Measurements from ENCODE around the gene CFAP300.

The CFAP300 gene

GRCh38 chr11:102047305-102047924 lies at the start of gene CFAP300:
CFAP300 (plus strand) TSS chr11:102047437; CDS start chr11:102047471, 34 bp downstream.
- no peak for DNase-seq (ENCODE audit: low read depth, low spot score)

DNA sequence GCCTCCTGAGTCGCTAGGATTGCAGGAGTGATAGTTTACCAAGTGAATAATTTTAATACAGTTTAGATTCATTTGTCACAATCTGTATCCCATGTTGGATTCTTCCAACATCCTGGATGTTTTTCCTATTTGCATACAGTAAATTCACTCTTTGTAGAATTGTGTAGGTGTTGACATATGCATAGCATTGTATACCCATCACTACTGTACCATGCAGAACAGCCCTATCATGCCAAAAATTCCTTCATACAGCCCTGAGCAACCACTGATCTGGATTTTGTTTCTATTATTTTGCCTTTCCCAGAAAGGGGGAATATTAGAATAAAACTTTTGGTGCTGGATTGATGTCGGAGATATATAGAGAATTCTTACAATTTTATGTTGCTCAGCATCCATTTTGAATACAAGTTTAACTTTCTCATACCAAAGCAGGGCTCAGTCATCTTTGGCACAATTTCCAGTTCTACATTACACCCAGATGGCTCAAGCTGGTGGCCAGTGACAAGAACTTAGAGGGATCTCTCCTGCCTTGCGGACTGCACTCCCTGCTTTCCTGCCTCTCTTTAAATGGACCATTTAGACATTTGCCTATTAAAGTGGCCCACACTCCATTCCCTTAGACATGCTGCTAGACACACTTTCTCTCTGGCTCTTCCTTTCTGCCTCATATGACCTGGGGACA lies 45.4 kb upstream of the CFAP300 start:
- no peak for DNase-seq (ENCODE audit: low read depth, low spot score)

GRCh38 chr11:102004220-102004619 lies 43.0 kb upstream of the CFAP300 start:
- no peak for DNase-seq (ENCODE audit: low read depth, low spot score)

DNA sequence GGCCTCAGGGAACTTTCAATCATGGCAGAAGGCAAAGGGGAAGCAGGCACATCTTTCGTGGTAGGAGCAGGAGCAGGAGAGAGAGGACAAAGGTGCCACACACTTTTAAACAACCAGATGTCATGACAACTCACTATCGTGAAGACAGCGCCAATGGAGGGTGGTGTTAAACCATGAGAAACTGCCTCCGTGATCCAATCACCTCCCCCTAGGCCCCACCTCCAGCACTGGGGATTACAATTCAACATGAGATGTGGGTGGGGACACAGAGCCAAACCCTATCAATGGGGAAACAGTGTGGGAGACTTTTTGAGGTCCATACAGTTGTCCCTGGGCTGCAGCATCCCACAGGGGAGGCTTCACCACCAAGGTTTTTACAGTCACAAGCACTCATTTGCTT lies 41.9 kb upstream of the CFAP300 start:
- no peak for DNase-seq (ENCODE audit: low read depth, low spot score)

DNA sequence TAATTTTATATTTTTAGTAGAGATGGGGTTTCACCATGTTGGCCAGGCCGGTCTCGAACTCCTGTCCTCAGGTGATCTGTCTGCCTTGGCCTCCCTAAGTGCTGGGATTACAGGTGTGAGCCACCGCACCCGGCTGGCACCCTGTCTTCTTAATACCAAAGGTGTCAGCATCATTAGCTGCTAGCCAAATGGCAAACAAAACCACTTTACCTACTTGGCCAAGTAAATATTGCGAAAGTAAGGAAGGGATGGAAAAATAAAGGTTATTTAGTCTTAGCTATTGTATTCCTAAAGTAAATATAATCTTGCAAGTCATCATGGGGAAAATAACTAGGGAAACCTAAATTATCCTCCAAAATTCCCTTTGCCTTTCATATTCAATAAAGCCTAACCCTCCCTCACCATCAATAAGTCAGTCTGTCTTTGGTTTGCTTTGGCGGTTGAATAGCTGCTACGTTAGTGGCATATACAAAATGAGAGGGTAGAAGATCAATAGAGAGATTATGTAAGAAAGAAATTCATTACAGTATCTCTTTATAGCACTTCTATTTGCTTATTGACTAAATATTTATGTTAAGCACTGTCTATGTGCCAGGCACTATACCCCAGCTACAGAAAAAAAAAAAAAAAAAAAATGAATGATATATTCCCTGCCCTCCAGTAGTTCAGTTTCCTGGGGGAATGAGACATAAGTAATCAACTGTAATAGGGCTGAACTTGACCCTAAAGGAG lies 40.2 kb upstream of the CFAP300 start:
- no peak for DNase-seq (ENCODE audit: low read depth, low spot score)

DNA sequence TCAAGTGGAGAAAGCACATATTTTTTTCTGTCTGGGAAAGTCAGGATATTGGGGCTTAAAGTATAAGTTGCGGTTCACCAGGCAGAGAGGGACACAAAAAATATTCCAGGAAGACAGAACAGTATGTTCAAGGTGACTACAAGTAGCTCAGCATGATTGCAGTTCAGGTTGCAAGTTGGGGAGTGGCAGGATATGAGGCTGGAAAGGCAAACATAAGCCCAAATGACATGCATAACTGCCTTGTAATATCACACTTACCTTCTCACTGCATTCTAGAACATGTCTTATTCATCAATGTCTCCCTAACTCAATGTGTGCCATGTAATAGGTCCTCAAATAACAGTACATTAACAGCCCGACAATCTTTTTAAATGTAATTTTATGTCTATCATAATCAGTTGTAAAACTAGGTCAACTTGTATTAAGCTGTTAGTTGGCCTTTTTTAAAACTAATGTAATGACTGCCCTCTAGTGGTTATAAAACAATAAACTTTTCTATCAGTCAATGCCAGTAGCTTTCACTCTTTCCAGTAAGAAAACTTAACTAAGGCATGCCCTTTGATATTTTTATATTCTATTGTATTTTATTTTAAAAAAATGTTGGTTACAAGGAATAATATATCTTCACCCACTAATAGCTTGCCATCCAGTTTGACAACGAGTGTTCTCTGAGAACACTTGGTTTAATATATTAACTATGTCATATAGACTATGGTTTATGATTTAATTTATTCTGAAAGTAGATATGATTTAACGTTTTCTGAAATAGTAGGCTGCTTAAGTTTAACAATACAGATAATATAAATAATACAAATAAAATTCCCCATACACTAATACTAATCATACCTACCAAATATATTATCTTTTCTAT lies 39.4 kb upstream of the CFAP300 start:
- DNase-seq (ENCODE audit: low read depth, low spot score): no peak

GRCh38 chr11:102010776-102011494 lies 36.3 kb upstream of the CFAP300 start:
- DNase-seq (ENCODE audit: low read depth, low spot score): no peak

DNA sequence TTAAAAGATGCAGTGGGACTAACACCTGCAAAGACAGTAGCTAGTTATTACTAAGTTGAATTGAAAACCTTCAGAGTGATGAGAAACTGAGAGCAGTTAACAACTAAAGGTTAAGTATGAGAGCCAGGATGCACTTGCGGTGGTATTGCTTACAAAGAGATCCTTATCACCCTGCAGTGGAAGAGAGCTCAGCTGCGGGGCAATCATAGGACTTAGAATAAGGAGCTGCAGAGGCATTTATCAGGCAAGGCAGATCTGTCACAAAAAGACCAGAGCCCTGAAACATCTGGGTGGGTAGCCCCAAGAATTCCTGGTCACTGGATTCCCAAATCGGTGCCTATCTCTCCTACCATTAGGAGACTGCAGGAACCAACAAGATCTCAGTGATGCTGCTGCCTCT lies 34.3 kb upstream of the CFAP300 start:
- DNase-seq (ENCODE audit: low read depth, low spot score): no peak

DNA sequence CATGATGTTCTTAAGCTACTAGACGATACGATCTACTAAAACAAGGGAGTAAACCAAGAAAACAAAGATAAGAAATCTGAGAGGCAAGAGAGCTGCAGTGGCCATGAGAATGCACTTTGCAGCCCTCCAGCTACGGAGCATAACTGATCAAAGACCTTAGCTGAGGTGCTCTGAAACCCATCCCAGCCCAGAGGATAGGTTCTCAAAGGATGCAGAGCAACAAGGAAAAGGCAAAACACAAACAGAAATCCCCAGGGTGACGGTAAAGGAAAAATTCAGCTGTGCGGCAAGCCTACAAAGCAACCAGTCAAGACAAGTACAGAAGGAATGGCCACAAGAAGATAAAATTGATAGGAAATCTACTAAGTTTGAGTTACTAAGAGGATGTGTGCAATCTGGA lies 32.5 kb upstream of the CFAP300 start:
- no peak for DNase-seq (ENCODE audit: low read depth, low spot score)

GRCh38 chr11:102017026-102017425 lies 30.2 kb upstream of the CFAP300 start:
- DNase-seq (ENCODE audit: low read depth, low spot score): no peak

GRCh38 chr11:102026217-102026616 lies 21.0 kb upstream of the CFAP300 start:
- no peak for DNase-seq (ENCODE audit: low read depth, low spot score)

GRCh38 chr11:102026959-102027358 lies 20.3 kb upstream of the CFAP300 start:
- DNase-seq (ENCODE audit: low read depth, low spot score): no peak

DNA sequence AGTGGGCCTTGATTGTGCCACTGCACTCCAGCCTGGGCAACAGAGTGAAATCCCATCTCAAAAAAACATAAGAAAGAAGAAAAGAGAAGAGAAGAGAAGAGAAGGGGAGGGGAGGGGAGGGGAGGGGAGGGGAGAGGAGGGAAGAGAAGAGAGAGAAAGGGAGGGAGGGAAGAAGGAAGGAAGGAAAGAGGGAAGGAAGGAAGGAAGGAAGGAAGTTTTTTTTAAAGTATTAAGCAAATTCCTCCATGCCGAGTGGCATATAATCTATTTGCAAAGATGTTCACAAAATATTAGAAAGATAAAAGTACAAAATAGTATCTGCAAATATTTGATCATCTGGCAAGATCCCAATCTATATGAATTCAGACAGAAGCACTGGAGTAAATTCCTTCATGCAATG lies 10.5 kb upstream of the CFAP300 start:
- no peak for DNase-seq (ENCODE audit: low read depth, low spot score)

GRCh38 chr11:102046841-102047240 lies 396 bp upstream of the CFAP300 start:
- no peak for DNase-seq (ENCODE audit: low read depth, low spot score)

GRCh38 chr11:102050927-102051575 lies 3.8 kb downstream of the CFAP300 start:
- no peak for DNase-seq (ENCODE audit: low read depth, low spot score)

GRCh38 chr11:102061276-102061675 lies 14.0 kb downstream of the CFAP300 start:
- DNase-seq (ENCODE audit: low read depth, low spot score): no peak

- DNase-seq (ENCODE audit: low read depth, low spot score): no peak
Observed at GRCh38 chr11:102062106-102062505, 14.9 kb downstream of the CFAP300 start.

DNA sequence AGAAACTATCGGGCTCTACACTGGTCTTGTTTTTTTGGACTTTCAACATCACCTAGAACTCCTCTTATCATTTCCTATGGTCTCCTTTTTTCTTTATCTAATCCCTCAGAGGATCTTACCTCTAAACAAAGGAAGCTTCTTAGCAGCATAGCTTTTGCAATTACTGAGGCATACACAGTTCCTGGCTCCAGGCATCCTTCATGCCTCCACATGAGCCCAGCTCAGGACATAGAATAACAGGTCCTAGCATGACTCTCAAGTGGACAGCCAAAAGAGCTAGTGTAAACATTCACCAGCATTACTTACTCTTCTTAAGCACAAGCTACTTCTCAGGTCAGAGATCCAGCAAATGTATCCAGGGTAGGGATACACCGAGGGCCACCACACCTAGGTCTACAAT lies 17.1 kb downstream of the CFAP300 start:
- no peak for DNase-seq (ENCODE audit: low read depth, low spot score)

- no peak for DNase-seq (ENCODE audit: low read depth, low spot score)
Observed at GRCh38 chr11:102070766-102071165, 23.5 kb downstream of the CFAP300 start.

All from activated naive CD8-positive, alpha-beta T cell treated with anti-CD3 and anti-CD28 coated beads, Interleukin-2, amount 50 U/mL, for 16 hours (primary cell).